ENCODE measurements around the gene HECTD2. TPM values are rescaled to one million over a fixed set of nuclear protein-coding genes. Genes with fewer than 3 reads are reported as not detected.

The HECTD2 gene
- total RNA-seq, 1 experiment from 2014 or later, result 5.2 TPM

DNA sequence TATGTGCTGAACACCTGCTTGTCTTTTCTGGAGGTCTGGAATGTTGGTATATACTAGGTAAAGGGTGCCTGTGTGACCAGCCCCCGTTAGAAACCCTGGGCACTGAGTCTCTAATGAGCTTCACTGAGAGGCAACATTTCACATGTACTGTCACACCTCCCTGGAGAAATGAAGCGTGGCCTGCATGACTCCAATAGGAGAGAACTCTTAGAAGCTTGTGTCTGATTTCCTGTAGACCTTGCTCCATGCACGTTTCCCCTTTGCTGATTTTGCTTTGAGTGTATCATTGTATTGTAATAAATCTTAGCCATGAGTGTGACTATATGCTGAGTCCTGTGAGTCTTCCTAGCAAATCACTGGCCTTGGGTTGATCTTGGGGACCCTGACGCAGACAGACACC lies 139.9 kb downstream of the HECTD2 start:
- no peaks in the 10 kb centered on the region for H3K9me2 ChIP-seq (ENCODE audit: insufficient read depth)
- DNase-seq, result no peak
- H3K27me3 ChIP-seq (ENCODE audit: insufficient read depth, low read depth), result no peaks in the 10 kb centered on the region
- H3F3A ChIP-seq (ENCODE audit: insufficient read depth, low read depth), result no peaks in the 10 kb centered on the region
- no peak overlapping the region for H3K27ac ChIP-seq
- no peaks in the 10 kb centered on the region for H3K4me1 ChIP-seq (replicated peaks; ENCODE audit: insufficient read depth)
- no peaks in the 10 kb centered on the region for H3K36me3 ChIP-seq (ENCODE audit: low read depth)
- H2AFZ ChIP-seq, result no peak overlapping the region
- BruUV-seq (replicated peaks), result no TSS peak
- intact Hi-C loops (cut with micrococcal nuclease; ENCODE audit: unreplicated experiment), result no loop called here
- CTCF ChIA-PET, result no interaction called here
- no peak overlapping the region for H3K4me3 ChIP-seq
- no peak overlapping the region for H3K4me2 ChIP-seq
- POLR2A ChIA-PET (ENCODE audit: unreplicated experiment), result no interaction called here
- no peaks in the 10 kb centered on the region for H3K9me3 ChIP-seq (ENCODE audit: insufficient read depth, low read depth)
- no peaks in the 10 kb centered on the region for H4K20me1 ChIP-seq (ENCODE audit: insufficient read depth)
- H3K79me2 ChIP-seq (ENCODE audit: low read depth), result no peaks in the 10 kb centered on the region
- TF ChIP-seq, protein P1, sequence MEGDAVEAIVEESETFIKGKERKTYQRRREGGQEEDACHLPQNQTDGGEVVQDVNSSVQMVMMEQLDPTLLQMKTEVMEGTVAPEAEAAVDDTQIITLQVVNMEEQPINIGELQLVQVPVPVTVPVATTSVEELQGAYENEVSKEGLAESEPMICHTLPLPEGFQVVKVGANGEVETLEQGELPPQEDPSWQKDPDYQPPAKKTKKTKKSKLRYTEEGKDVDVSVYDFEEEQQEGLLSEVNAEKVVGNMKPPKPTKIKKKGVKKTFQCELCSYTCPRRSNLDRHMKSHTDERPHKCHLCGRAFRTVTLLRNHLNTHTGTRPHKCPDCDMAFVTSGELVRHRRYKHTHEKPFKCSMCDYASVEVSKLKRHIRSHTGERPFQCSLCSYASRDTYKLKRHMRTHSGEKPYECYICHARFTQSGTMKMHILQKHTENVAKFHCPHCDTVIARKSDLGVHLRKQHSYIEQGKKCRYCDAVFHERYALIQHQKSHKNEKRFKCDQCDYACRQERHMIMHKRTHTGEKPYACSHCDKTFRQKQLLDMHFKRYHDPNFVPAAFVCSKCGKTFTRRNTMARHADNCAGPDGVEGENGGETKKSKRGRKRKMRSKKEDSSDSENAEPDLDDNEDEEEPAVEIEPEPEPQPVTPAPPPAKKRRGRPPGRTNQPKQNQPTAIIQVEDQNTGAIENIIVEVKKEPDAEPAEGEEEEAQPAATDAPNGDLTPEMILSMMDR (conservative IDR thresholded peaks at IDR 0.05), result no peak
- no peak for TF ChIP-seq EZH2 (IDR thresholded peaks at IDR 0.05; ENCODE audit: low read depth)

DNA sequence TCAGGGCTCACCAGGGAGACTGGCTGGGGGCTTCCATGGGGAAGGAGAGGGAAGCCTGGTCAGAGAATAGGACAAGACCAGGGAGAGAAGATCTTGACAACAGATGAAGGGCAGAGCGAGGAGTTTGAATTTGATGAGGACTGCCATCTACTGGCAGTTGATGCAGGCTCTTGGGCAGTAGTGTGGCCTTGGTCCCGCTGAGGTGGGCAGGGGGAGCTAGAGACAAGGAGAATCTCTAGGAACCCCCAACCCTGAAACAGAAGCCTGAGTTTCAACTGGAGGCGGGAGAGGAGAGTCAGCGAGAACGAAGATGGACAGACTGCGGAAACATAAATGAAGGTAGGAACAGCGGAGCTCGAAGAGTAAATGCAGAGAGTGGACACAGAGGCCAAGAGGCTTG lies 141.7 kb downstream of the HECTD2 start:
- DNase-seq, result peak in 1 of 2 experiments; percentile 3
- H3K27me3 ChIP-seq (ENCODE audit: insufficient read depth, low read depth), result no peaks in the 10 kb centered on the region
- H3K9me3 ChIP-seq (ENCODE audit: insufficient read depth, low read depth), result no peaks in the 10 kb centered on the region
- H3K79me2 ChIP-seq (ENCODE audit: low read depth), result no peaks in the 10 kb centered on the region
- H3F3A ChIP-seq (ENCODE audit: insufficient read depth, low read depth), result no peaks in the 10 kb centered on the region
- no TSS peak for BruUV-seq (replicated peaks)
- no peaks in the 10 kb centered on the region for H3K4me1 ChIP-seq (replicated peaks; ENCODE audit: insufficient read depth)
- H2AFZ ChIP-seq, result no peak overlapping the region
- H3K4me3 ChIP-seq, result no peak overlapping the region
- CTCF ChIA-PET, result interaction anchor here (0.5 to 1.5 kb wide), 4 partner anchors 61 to 253 kb away, joined by 3 to 6 read pairs (median 4); no protein-coding TSS in a partner anchor
- H3K9me2 ChIP-seq (ENCODE audit: insufficient read depth), result no peaks in the 10 kb centered on the region
- POLR2A ChIA-PET (ENCODE audit: unreplicated experiment), result no interaction called here
- no peak overlapping the region for H3K27ac ChIP-seq
- H3K4me2 ChIP-seq, result no peak overlapping the region
- no peaks in the 10 kb centered on the region for H4K20me1 ChIP-seq (ENCODE audit: insufficient read depth)
- intact Hi-C loops (cut with micrococcal nuclease; ENCODE audit: unreplicated experiment), result loop anchor here (1.0 kb wide), 1 partner anchor 83 kb away; no protein-coding TSS in a partner anchor
- no peak for TF ChIP-seq EZH2 (IDR thresholded peaks at IDR 0.05; ENCODE audit: low read depth)
- TF ChIP-seq, protein P1 (conservative IDR thresholded peaks at IDR 0.05), result peak; percentile 47; the same call in 1 of the 2 replicates
- no peaks in the 10 kb centered on the region for H3K36me3 ChIP-seq (ENCODE audit: low read depth)

DNA sequence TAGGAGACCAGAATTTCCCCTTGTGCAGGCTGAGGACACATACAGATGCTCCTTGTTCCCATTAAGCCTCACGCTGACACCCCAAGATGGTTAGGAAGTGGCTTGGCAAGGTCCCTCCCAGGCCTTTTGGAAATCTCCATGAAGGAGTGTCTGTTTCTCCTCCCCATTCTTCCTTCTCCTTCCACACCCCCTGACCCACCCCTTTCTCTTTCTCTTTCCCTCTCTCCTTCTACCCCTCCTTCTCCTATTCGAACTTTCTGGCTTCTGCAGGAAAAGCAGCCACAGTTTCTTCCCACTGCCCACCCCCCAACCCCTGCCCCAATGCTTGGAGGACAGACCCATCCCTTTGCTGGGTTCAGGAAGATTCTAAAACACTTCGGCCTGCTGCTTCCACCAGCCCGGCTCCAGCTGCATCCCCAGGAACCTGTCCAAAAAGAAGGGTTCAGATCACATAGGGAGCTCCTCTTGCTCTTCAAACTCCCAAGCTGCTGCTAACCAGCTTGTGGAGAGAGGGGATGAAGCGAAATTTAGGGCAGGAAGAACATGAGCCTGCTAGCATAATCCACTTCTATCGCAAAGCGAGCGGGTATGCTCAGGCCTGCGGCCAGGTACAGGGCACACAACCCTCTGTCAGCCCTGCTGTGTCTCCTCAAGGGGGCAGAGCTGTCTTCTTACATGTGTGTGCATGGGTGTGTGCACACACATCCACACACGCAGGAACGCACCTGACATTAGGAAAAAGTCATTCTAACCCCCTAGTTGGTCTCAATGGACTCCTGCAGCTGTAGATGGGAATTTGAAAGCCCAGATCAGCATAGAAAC lies 142.3 kb downstream of the HECTD2 start:
- no TSS peak for BruUV-seq (replicated peaks)
- no peak overlapping the region for H2AFZ ChIP-seq
- H3K4me1 ChIP-seq (replicated peaks; ENCODE audit: insufficient read depth), result no peaks in the 10 kb centered on the region
- H3K27me3 ChIP-seq (ENCODE audit: insufficient read depth, low read depth), result no peaks in the 10 kb centered on the region
- H3K4me2 ChIP-seq, result no peak overlapping the region
- intact Hi-C loops (cut with micrococcal nuclease; ENCODE audit: unreplicated experiment), result loop anchor here (1.0 kb wide), 1 partner anchor 83 kb away; no protein-coding TSS in a partner anchor
- ChIA-PET POLR2A (ENCODE audit: unreplicated experiment) (no interaction called here), CTCF (interaction anchor here (0.5 to 1.5 kb wide), 3 partner anchors 60 to 254 kb away, joined by 3 to 6 read pairs (median 6); no protein-coding TSS in a partner anchor)
- H3K79me2 ChIP-seq (ENCODE audit: low read depth), result no peaks in the 10 kb centered on the region
- H3K9me2 ChIP-seq (ENCODE audit: insufficient read depth), result no peaks in the 10 kb centered on the region
- no peak for DNase-seq
- no peak overlapping the region for H3K27ac ChIP-seq
- H3K9me3 ChIP-seq (ENCODE audit: insufficient read depth, low read depth), result no peaks in the 10 kb centered on the region
- TF ChIP-seq EZH2 (IDR thresholded peaks at IDR 0.05; ENCODE audit: low read depth), result no peak
- TF ChIP-seq, protein P1 (conservative IDR thresholded peaks at IDR 0.05), result no peak
- H4K20me1 ChIP-seq (ENCODE audit: insufficient read depth), result no peaks in the 10 kb centered on the region
- no peak overlapping the region for H3K4me3 ChIP-seq
- H3K36me3 ChIP-seq (ENCODE audit: low read depth), result no peaks in the 10 kb centered on the region
- H3F3A ChIP-seq (ENCODE audit: insufficient read depth, low read depth), result no peaks in the 10 kb centered on the region
